ENCODE data around the gene C9orf153. TPM values are rescaled to one million over a fixed set of nuclear protein-coding genes. Genes with fewer than 3 reads are reported as not detected.
A peak's percentile ranks its signal among the peaks of the same experiment; 100 is the strongest.

C9orf153 gene
- total RNA-seq, 2 experiments from 2014 or later: 0.34 to 0.42 TPM

- Mint-ChIP-seq H3K4me1 (ENCODE audit: low read depth) (no peaks in the 10 kb centered on the region), H3K36me3 (ENCODE audit: low read depth) (no peaks in the 10 kb centered on the region), H3K27ac (peak overlapping the region; percentile 6), H3K27me3 (ENCODE audit: low read depth) (peaks cover 3% of the 10 kb centered on the region), H3K4me3 (no peak overlapping the region), H3K9me3 (ENCODE audit: insufficient read depth) (no peaks in the 10 kb centered on the region)
- ATAC-seq (no peak), DNase-seq (no peak)
- CTCF ChIA-PET: interaction anchor here (1.1 kb wide), 2 partner anchors 17 to 19 kb away, joined by 3 to 4 read pairs; no protein-coding TSS in a partner anchor
- POLR2A ChIA-PET: no interaction called here
Measured at GRCh38 chr9:86183229-86184137, 76.0 kb downstream of the C9orf153 start.

GRCh38 chr9:86181379-86182315 is 77.8 kb downstream of the C9orf153 start:
- H3K27ac Mint-ChIP-seq: no peak overlapping the region
- no peak overlapping the region for H3K4me3 Mint-ChIP-seq
- peaks cover 3% of the 10 kb centered on the region for H3K27me3 Mint-ChIP-seq (ENCODE audit: low read depth)
- POLR2A ChIA-PET: no interaction called here
- CTCF ChIA-PET: no interaction called here
- H3K9me3 Mint-ChIP-seq (ENCODE audit: insufficient read depth): no peaks in the 10 kb centered on the region
- ATAC-seq (no peak), DNase-seq (no peak)
- no peaks in the 10 kb centered on the region for H3K4me1 Mint-ChIP-seq (ENCODE audit: low read depth)
- H3K36me3 Mint-ChIP-seq (ENCODE audit: low read depth): no peaks in the 10 kb centered on the region

- POLR2A ChIA-PET: interaction anchor here (0.6 kb wide), 1 partner anchor 36 kb away, joined by 3 read pairs; no protein-coding TSS in a partner anchor
- no peak for ATAC-seq
- CTCF ChIA-PET: no interaction called here
Measured at GRCh38 chr9:86178503-86178902, 81.0 kb downstream of the C9orf153 start.

GRCh38 chr9:86177995-86178394 is 81.5 kb downstream of the C9orf153 start:
- Mint-ChIP-seq H3K27me3 (ENCODE audit: low read depth) (no peaks in the 10 kb centered on the region), H3K27ac (no peak overlapping the region), H3K4me1 (ENCODE audit: low read depth) (no peaks in the 10 kb centered on the region), H3K4me3 (no peak overlapping the region), H3K36me3 (ENCODE audit: low read depth) (no peaks in the 10 kb centered on the region), H3K9me3 (ENCODE audit: insufficient read depth) (no peaks in the 10 kb centered on the region)
- ATAC-seq (no peak), DNase-seq (no peak)
- POLR2A ChIA-PET: interaction anchor here (0.6 kb wide), 1 partner anchor 36 kb away, joined by 3 read pairs; no protein-coding TSS in a partner anchor
- CTCF ChIA-PET: no interaction called here

More at GRCh38 chr9:86178503-86178902, 81.0 kb downstream of the C9orf153 start:
- no peaks in the 10 kb centered on the region for H3K4me1 Mint-ChIP-seq (ENCODE audit: low read depth)
- no peaks in the 10 kb centered on the region for H3K27me3 Mint-ChIP-seq (ENCODE audit: low read depth)
- DNase-seq: no peak
- no peak overlapping the region for H3K4me3 Mint-ChIP-seq
- H3K9me3 Mint-ChIP-seq (ENCODE audit: insufficient read depth): no peaks in the 10 kb centered on the region
- no peak overlapping the region for H3K27ac Mint-ChIP-seq
- no peaks in the 10 kb centered on the region for H3K36me3 Mint-ChIP-seq (ENCODE audit: low read depth)

- Mint-ChIP-seq H3K4me3 (no peak overlapping the region), H3K4me1 (ENCODE audit: low read depth) (no peaks in the 10 kb centered on the region), H3K27ac (no peak overlapping the region), H3K36me3 (ENCODE audit: low read depth) (no peaks in the 10 kb centered on the region), H3K27me3 (ENCODE audit: low read depth) (no peaks in the 10 kb centered on the region), H3K9me3 (ENCODE audit: insufficient read depth) (no peaks in the 10 kb centered on the region)
- DNase-seq: no peak
- ATAC-seq: no peak
- CTCF ChIA-PET: no interaction called here
- POLR2A ChIA-PET: no interaction called here
Measured at GRCh38 chr9:86176468-86176867, 83.0 kb downstream of the C9orf153 start.

GRCh38 chr9:86175743-86176456 is 83.6 kb downstream of the C9orf153 start:
- Mint-ChIP-seq H3K27me3 (ENCODE audit: low read depth) (no peaks in the 10 kb centered on the region), H3K36me3 (ENCODE audit: low read depth) (no peaks in the 10 kb centered on the region), H3K4me3 (no peak overlapping the region), H3K9me3 (ENCODE audit: insufficient read depth) (no peaks in the 10 kb centered on the region), H3K4me1 (ENCODE audit: low read depth) (no peaks in the 10 kb centered on the region), H3K27ac (no peak overlapping the region)
- DNase-seq (no peak), ATAC-seq (no peak)
- ChIA-PET CTCF (no interaction called here), POLR2A (no interaction called here)

GRCh38 chr9:86175223-86175622 is 84.2 kb downstream of the C9orf153 start:
- POLR2A ChIA-PET: no interaction called here

More at GRCh38 chr9:86175223-86175622, 84.2 kb downstream of the C9orf153 start:
- CTCF ChIA-PET: no interaction called here
- ATAC-seq: no peak
- H3K4me1 Mint-ChIP-seq (ENCODE audit: low read depth): no peaks in the 10 kb centered on the region
- H3K27me3 Mint-ChIP-seq (ENCODE audit: low read depth): peaks cover under 1% of the 10 kb centered on the region
- DNase-seq: no peak
- no peak overlapping the region for H3K4me3 Mint-ChIP-seq
- H3K36me3 Mint-ChIP-seq (ENCODE audit: low read depth): no peaks in the 10 kb centered on the region
- H3K27ac Mint-ChIP-seq: no peak overlapping the region
- H3K9me3 Mint-ChIP-seq (ENCODE audit: insufficient read depth): no peaks in the 10 kb centered on the region

Other genes with a start within 250 kb of the C9orf153 start
- 1 to 10 TPM; 1.2 to 1.7 TPM for gene GOLM1, start 160.1 kb downstream of the C9orf153 start, total RNA-seq
- gene ISCA1, start 22.9 kb upstream of the C9orf153 start, total RNA-seq: 10 to 100 TPM; 17.7 to 21.4 TPM
- 10 to 100 TPM; 30.8 to 32.3 TPM for gene TUT7, start 94.8 kb upstream of the C9orf153 start, total RNA-seq